ENCODE data around the gene DIPK1A.

DNA sequence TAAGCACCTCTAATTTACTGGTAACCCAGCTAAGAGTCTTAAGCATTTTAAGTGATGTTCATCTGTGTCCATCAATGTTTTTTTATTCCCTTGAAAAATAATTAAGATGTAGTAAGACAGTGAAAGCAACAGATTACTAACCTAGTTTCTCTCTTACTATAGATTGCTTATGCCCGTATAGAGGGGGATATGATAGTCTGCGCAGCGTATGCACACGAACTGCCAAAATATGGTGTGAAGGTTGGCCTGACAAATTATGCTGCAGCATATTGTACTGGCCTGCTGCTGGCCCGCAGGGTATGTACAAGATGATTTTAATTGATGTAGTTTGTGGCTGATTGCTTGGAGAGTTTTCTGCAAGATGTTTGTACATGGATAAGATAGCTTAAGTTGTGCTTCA lies 126.6 kb downstream of the DIPK1A start:
- TF ChIP-seq, protein P1, sequence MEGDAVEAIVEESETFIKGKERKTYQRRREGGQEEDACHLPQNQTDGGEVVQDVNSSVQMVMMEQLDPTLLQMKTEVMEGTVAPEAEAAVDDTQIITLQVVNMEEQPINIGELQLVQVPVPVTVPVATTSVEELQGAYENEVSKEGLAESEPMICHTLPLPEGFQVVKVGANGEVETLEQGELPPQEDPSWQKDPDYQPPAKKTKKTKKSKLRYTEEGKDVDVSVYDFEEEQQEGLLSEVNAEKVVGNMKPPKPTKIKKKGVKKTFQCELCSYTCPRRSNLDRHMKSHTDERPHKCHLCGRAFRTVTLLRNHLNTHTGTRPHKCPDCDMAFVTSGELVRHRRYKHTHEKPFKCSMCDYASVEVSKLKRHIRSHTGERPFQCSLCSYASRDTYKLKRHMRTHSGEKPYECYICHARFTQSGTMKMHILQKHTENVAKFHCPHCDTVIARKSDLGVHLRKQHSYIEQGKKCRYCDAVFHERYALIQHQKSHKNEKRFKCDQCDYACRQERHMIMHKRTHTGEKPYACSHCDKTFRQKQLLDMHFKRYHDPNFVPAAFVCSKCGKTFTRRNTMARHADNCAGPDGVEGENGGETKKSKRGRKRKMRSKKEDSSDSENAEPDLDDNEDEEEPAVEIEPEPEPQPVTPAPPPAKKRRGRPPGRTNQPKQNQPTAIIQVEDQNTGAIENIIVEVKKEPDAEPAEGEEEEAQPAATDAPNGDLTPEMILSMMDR (IDR thresholded peaks at IDR 0.05; ENCODE audit: borderline replicate concordance, extremely low read depth, low read length, poor library complexity, severe bottlenecking): no peak
- TF ChIP-seq EZH2 (IDR thresholded peaks at IDR 0.05; ENCODE audit: borderline replicate concordance, low read depth, low read length, severe bottlenecking): no peak

Measured in DND-41 (cell line).